PFSK-1 (cell line): Measurements from ENCODE around the gene TMEM95.

Experiments
- FOXP2 ChIP-seq: optimal IDR thresholded peaks from 2 replicates; pipeline ENCODE3; 2011; ENCODE audit warnings: borderline replicate concordance, control low read depth, inconsistent platforms; ENCODE audit not compliant: insufficient read depth; ENCODE audit errors: extremely low read length, extremely low read depth
- POLR2AphosphoS5 ChIP-seq: IDR thresholded peaks from 2 replicates; pipeline ENCODE4 v1.6.1; 2012; ENCODE audit warnings: low read depth, mild to moderate bottlenecking, control low read depth, low read length, moderate library complexity
- SIN3A ChIP-seq: IDR thresholded peaks from 2 replicates; pipeline ENCODE4 v1.6.1; 2012; ENCODE audit warnings: mild to moderate bottlenecking, low read length, moderate library complexity, borderline replicate concordance; ENCODE audit not compliant: insufficient read depth
- TAF1 ChIP-seq: IDR thresholded peaks from 2 replicates; pipeline ENCODE4 v1.6.1; 2012; ENCODE audit warnings: low read length, control low read depth, borderline replicate concordance; ENCODE audit not compliant: insufficient read depth
- TF ChIP-seq, protein P1 (sequence below), 2 experiments: IDR thresholded peaks; 2 replicates each; pipeline versions ENCODE4 v1.6.1 to v1.8.0; 2011 to 2012; ENCODE audit warnings: low read depth in 2 of 2, low read length in 2 of 2, control low read depth in 1 of 2, inconsistent platforms in 1 of 2, mild to moderate bottlenecking in 1 of 2, moderate library complexity in 1 of 2; ENCODE audit not compliant: insufficient read depth in 1 of 2

TMEM95 gene

DNA sequence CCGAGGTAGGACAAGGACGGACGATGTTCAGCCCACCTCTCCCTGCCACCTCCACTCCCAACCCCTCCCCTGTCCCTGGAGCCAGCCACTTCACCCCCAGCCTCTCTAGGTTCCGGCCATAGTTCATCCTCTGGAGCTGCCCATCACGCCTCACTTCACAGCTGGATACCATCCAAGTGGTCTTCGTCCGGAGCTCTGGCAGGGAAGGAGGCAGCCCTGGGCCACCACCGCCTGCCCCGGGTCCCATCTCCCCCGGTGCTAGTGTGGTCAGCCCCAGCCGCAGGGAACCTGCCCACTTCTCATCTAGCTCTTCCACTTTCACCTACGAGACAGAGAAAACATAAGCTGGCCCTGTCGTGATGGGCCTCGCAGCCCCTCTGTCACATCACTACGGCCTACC, 33.5 kb upstream of the TMEM95 start:
- TF ChIP-seq POLR2AphosphoS5, result no peak
- TF ChIP-seq SIN3A, result no peak
- TF ChIP-seq TAF1, result no peak
- TF ChIP-seq, protein P1, sequence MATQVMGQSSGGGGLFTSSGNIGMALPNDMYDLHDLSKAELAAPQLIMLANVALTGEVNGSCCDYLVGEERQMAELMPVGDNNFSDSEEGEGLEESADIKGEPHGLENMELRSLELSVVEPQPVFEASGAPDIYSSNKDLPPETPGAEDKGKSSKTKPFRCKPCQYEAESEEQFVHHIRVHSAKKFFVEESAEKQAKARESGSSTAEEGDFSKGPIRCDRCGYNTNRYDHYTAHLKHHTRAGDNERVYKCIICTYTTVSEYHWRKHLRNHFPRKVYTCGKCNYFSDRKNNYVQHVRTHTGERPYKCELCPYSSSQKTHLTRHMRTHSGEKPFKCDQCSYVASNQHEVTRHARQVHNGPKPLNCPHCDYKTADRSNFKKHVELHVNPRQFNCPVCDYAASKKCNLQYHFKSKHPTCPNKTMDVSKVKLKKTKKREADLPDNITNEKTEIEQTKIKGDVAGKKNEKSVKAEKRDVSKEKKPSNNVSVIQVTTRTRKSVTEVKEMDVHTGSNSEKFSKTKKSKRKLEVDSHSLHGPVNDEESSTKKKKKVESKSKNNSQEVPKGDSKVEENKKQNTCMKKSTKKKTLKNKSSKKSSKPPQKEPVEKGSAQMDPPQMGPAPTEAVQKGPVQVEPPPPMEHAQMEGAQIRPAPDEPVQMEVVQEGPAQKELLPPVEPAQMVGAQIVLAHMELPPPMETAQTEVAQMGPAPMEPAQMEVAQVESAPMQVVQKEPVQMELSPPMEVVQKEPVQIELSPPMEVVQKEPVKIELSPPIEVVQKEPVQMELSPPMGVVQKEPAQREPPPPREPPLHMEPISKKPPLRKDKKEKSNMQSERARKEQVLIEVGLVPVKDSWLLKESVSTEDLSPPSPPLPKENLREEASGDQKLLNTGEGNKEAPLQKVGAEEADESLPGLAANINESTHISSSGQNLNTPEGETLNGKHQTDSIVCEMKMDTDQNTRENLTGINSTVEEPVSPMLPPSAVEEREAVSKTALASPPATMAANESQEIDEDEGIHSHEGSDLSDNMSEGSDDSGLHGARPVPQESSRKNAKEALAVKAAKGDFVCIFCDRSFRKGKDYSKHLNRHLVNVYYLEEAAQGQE (IDR thresholded peaks at IDR 0.05; ENCODE audit: insufficient read depth in 1 of 2, low read depth in 2 of 2, low read length in 2 of 2), result no peak
- no peak for TF ChIP-seq FOXP2

DNA sequence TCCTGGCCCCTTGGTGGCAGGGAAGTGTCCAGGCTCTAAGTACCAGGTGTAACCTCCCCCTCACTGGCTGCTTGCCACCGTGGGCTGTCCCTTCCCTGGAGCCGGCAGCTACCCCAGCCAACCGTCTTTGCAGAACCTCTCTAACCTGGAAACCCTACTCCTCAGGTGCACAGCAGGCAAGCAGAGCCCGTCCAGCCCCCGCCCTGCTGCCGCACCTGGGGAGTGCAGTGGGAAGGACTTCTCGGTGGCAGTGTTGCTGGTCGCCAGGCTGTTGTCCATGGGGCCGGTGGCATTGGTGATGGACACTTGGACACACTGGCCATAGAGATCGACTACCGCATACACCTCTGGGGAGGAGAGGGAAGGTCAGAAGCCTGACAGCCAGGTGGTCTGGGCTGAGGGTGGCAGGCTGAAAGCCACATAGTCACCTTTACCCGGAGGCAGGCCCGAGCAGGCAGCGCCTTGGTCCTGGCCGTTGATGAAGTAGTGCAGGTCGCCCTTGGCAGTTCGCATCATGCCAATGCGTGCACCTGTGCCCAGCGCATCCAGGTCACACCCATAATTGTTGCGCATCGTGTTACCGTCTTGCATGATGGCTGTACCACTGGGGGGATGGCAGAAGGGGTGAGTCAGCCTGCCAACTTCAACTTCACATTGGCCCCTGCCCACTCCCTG, 32.3 kb upstream of the TMEM95 start:
- TF ChIP-seq, protein P1 (IDR thresholded peaks at IDR 0.05; ENCODE audit: insufficient read depth in 1 of 2, low read depth in 2 of 2, low read length in 2 of 2), result no peak
- TF ChIP-seq FOXP2 (no peak), TAF1 (no peak), POLR2AphosphoS5 (no peak), SIN3A (no peak)

GRCh38 chr17:7323731-7324437, 31.1 kb upstream of the TMEM95 start:
- TF ChIP-seq TAF1 (no peak), FOXP2 (no peak), SIN3A (no peak), POLR2AphosphoS5 (no peak)
- TF ChIP-seq, protein P1 (IDR thresholded peaks at IDR 0.05; ENCODE audit: insufficient read depth in 1 of 2, low read depth in 2 of 2, low read length in 2 of 2), result no peak

GRCh38 chr17:7324438-7324779, 30.5 kb upstream of the TMEM95 start:
- TF ChIP-seq, protein P1 (IDR thresholded peaks at IDR 0.05; ENCODE audit: insufficient read depth in 1 of 2, low read depth in 2 of 2, low read length in 2 of 2), result no peak

DNA sequence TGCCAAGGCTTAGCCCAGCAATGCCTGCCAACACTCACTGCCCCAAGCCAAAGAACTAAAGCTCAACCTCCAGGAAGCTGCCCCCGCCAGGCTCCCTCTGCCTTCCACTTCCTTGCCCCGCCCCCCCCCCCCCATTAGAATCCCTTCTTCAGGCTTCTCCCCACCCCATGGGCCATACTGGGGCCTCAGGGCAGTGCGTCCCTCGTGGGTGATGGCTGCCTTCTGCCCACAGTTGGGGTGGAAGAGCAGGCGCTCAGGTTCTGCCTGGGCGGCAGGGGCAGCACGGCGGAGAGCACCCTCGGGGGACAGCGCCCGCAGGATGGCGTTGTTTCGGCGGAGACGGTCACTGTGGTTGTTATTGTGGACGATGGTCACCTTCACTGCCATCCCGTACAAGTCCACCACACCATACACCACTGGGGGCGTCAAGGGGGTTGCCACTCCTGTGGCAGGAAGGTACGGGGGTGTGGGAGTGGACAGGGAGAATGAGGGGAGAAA, 29.9 kb upstream of the TMEM95 start:
- TF ChIP-seq TAF1 (no peak), SIN3A (no peak), FOXP2 (no peak), POLR2AphosphoS5 (no peak)
- TF ChIP-seq, protein P1 (IDR thresholded peaks at IDR 0.05; ENCODE audit: insufficient read depth in 1 of 2, low read depth in 2 of 2, low read length in 2 of 2), result no peak
